GM23338 (cell line): Measurements from ENCODE around the gene POLQ. TPM values are rescaled to one million over a fixed set of nuclear protein-coding genes. Genes with fewer than 3 reads are reported as not detected.
A peak's percentile ranks its signal among the peaks of the same experiment; 100 is the strongest.

Source experiments
- ATAC-seq: fragments of 200-7000 bp; cut with Tn5 transposase; 3 replicates; pipeline ENCODE4 v1.9.1; 2020
- DNase-seq: peaks from one replicate; pipeline ENCODE4 v3.0.0-alpha.2; 2015; ENCODE audit warnings: low spot score
- H2AFZ ChIP-seq: fragments of 200-600 bp; sonication (generic); 2 replicates; pipeline ENCODE4 v1.8.0; 2016; ENCODE audit warnings: antibody characterized with exemption, mild to moderate bottlenecking, moderate library complexity
- H3F3A ChIP-seq: fragments of 200-600 bp; sonication (generic); replicated peaks from 2 replicates; pipeline ENCODE4 v1.8.0; 2017; ENCODE audit warnings: antibody characterized with exemption, mixed run types, low read depth
- H3K27ac ChIP-seq: fragments of 200-600 bp; sonication (generic); 2 replicates; pipeline ENCODE4 v1.6.1; 2016; ENCODE audit warnings: low read depth
- H3K27me3 ChIP-seq: fragments of 200-600 bp; sonication (generic); 2 replicates; pipeline ENCODE4 v1.8.0; 2016; ENCODE audit warnings: mild to moderate bottlenecking, mixed run types, moderate library complexity; ENCODE audit not compliant: insufficient read depth
- H3K36me3 ChIP-seq: fragments of 200-600 bp; sonication (generic); 2 replicates; pipeline ENCODE4 v1.8.0; 2016; ENCODE audit warnings: mild to moderate bottlenecking; ENCODE audit not compliant: insufficient read depth
- H3K4me1 ChIP-seq: fragments of 200-600 bp; sonication (generic); 2 replicates; pipeline ENCODE4 v1.8.0; 2016; ENCODE audit warnings: mild to moderate bottlenecking, moderate library complexity; ENCODE audit not compliant: insufficient read depth
- H3K4me2 ChIP-seq: fragments of 200-600 bp; sonication (generic); 2 replicates; pipeline ENCODE4 v1.7.1; 2017; ENCODE audit warnings: mixed run types
- H3K4me3 ChIP-seq: fragments of 200-600 bp; sonication (generic); 2 replicates; pipeline ENCODE4 v1.6.1; 2016; ENCODE audit warnings: mixed run types
- H3K79me2 ChIP-seq: fragments of 200-600 bp; sonication (generic); replicated peaks from 2 replicates; pipeline ENCODE4 v1.8.0; 2017; ENCODE audit warnings: mild to moderate bottlenecking; ENCODE audit not compliant: insufficient read depth
- H3K9me2 ChIP-seq: fragments of 200-600 bp; sonication (generic); 2 replicates; pipeline ENCODE4 v1.8.0; 2017; ENCODE audit not compliant: insufficient read depth
- H4K20me1 ChIP-seq: fragments of 200-600 bp; sonication (generic); replicated peaks from 2 replicates; pipeline ENCODE4 v1.8.0; 2017; ENCODE audit warnings: mild to moderate bottlenecking; ENCODE audit not compliant: insufficient read depth
- H3K27ac Mint-ChIP-seq: 2 replicates; pipeline ENCODE4 v1.8.0; 2020; ENCODE audit warnings: inconsistent platforms, mild to moderate bottlenecking, moderate library complexity, mixed read lengths
- H3K27me3 Mint-ChIP-seq: 3 replicates; pipeline ENCODE4 v1.8.0; 2022; ENCODE audit warnings: low read depth, mild to moderate bottlenecking, moderate library complexity, mixed read lengths, inconsistent platforms; ENCODE audit not compliant: insufficient read depth, poor library complexity
- H3K36me3 Mint-ChIP-seq: 3 replicates; pipeline ENCODE4 v1.8.0; 2021; ENCODE audit warnings: low read depth, mild to moderate bottlenecking, inconsistent platforms, moderate library complexity, mixed read lengths
- H3K4me1 Mint-ChIP-seq: 3 replicates; pipeline ENCODE4 v1.8.0; 2020; ENCODE audit warnings: mild to moderate bottlenecking, inconsistent platforms, mixed read lengths
- H3K4me3 Mint-ChIP-seq: 3 replicates; pipeline ENCODE4 v1.8.0; 2021; ENCODE audit warnings: moderate library complexity, mild to moderate bottlenecking, inconsistent platforms, mixed read lengths
- H3K9me3 Mint-ChIP-seq: 3 replicates; pipeline ENCODE4 v1.8.0; 2020; ENCODE audit warnings: moderate library complexity, mild to moderate bottlenecking, inconsistent platforms, mixed read lengths
- JUNB ChIP-seq: IDR thresholded peaks from one replicate; pipeline ENCODE4 v1.6.1; 2016; ENCODE audit warnings: antibody characterized with exemption; ENCODE audit not compliant: unreplicated experiment
- NANOG ChIP-seq: IDR thresholded peaks from 2 replicates; pipeline ENCODE4 v1.6.1; 2016; ENCODE audit warnings: antibody characterized with exemption, borderline replicate concordance
- STAT1 ChIP-seq: IDR thresholded peaks from one replicate; pipeline ENCODE4 v1.6.1; 2016; ENCODE audit warnings: antibody characterized with exemption; ENCODE audit not compliant: unreplicated experiment
- ZNF331 ChIP-seq: fragments of 250-450 bp; sonication (Bioruptor Pico); IDR thresholded peaks from 2 replicates; pipeline ENCODE4 v1.5.0; 2020; ENCODE audit warnings: low read depth, mild to moderate bottlenecking, moderate library complexity
- polyA plus RNA-seq: library from polyadenylated mRNA; unstranded; fragments of >200 nt; fragmentation: Nextera tagmentation; extraction: Ambion mirVana; gene quantifications from 2 replicates; pipeline ENCODE4 v1.2.1, GENCODE V29; 2016
- total RNA-seq: library from RNA; depleted of rRNA; stranded (reverse); fragments of >200 nt; shearing (Covaris generic); gene quantifications from 2 replicates; pipeline ENCODE4 v1.2.3, GENCODE V29; 2014
- TF ChIP-seq, protein P1 (sequence below): fragments of 250-450 bp; sonication (Bioruptor Pico); IDR thresholded peaks from 2 replicates; pipeline ENCODE4 v1.5.0; 2020; ENCODE audit warnings: mild to moderate bottlenecking, moderate library complexity
- TF ChIP-seq, protein P2 (sequence below): IDR thresholded peaks from one replicate; pipeline ENCODE4 v1.6.1; 2018; ENCODE audit warnings: antibody characterized with exemption; ENCODE audit not compliant: unreplicated experiment

Gene POLQ
- total and polyA plus RNA-seq, 2 experiments from 2014 or later, result 6.9 to 20.6 TPM

DNA sequence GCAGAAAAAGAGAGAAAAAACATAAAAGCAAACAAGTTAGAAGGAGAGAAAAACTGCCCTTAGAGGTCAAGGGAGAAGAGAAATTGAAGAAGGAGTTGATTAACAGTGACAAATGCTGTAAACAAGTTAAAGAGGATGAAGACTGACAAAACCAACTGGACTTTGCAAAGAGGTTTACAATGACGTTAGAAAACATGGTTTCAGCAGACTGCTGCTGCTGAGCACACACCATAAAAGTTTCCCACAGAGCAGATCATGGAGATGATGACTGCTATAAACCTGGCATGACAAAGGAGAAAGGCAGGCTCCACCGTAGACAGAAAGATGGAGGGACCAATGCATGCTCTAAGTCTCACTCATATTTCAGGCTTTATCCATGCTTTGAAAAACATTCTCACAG, 78.7 kb downstream of the POLQ start:
- H3K79me2 ChIP-seq, result no peaks in the 10 kb centered on the region
- ATAC-seq (no peak), DNase-seq (no peak)
- H3K27ac ChIP-seq, result 0 out of 2 replicates have a peak overlapping the region, but pooled peaks have one; percentile 17
- no peak overlapping the region for H3K4me3 ChIP-seq
- H2AFZ ChIP-seq, result no peak overlapping the region
- no peaks in the 10 kb centered on the region for H3K4me1 ChIP-seq
- no peaks in the 10 kb centered on the region; the same call in 1 of the 2 replicates for H4K20me1 ChIP-seq
- Mint-ChIP-seq H3K4me1 (no peaks in the 10 kb centered on the region), H3K27me3 (no peaks in the 10 kb centered on the region), H3K4me3 (no peak overlapping the region), H3K36me3 (peaks cover 57% of the 10 kb centered on the region), H3K9me3 (no peaks in the 10 kb centered on the region), H3K27ac (peak overlapping the region; percentile 14; the same call in 1 of the 2 replicates)
- TF ChIP-seq ZNF331, result no peak
- no peak for TF ChIP-seq JUNB
- no peak for TF ChIP-seq NANOG
- TF ChIP-seq, protein P1, sequence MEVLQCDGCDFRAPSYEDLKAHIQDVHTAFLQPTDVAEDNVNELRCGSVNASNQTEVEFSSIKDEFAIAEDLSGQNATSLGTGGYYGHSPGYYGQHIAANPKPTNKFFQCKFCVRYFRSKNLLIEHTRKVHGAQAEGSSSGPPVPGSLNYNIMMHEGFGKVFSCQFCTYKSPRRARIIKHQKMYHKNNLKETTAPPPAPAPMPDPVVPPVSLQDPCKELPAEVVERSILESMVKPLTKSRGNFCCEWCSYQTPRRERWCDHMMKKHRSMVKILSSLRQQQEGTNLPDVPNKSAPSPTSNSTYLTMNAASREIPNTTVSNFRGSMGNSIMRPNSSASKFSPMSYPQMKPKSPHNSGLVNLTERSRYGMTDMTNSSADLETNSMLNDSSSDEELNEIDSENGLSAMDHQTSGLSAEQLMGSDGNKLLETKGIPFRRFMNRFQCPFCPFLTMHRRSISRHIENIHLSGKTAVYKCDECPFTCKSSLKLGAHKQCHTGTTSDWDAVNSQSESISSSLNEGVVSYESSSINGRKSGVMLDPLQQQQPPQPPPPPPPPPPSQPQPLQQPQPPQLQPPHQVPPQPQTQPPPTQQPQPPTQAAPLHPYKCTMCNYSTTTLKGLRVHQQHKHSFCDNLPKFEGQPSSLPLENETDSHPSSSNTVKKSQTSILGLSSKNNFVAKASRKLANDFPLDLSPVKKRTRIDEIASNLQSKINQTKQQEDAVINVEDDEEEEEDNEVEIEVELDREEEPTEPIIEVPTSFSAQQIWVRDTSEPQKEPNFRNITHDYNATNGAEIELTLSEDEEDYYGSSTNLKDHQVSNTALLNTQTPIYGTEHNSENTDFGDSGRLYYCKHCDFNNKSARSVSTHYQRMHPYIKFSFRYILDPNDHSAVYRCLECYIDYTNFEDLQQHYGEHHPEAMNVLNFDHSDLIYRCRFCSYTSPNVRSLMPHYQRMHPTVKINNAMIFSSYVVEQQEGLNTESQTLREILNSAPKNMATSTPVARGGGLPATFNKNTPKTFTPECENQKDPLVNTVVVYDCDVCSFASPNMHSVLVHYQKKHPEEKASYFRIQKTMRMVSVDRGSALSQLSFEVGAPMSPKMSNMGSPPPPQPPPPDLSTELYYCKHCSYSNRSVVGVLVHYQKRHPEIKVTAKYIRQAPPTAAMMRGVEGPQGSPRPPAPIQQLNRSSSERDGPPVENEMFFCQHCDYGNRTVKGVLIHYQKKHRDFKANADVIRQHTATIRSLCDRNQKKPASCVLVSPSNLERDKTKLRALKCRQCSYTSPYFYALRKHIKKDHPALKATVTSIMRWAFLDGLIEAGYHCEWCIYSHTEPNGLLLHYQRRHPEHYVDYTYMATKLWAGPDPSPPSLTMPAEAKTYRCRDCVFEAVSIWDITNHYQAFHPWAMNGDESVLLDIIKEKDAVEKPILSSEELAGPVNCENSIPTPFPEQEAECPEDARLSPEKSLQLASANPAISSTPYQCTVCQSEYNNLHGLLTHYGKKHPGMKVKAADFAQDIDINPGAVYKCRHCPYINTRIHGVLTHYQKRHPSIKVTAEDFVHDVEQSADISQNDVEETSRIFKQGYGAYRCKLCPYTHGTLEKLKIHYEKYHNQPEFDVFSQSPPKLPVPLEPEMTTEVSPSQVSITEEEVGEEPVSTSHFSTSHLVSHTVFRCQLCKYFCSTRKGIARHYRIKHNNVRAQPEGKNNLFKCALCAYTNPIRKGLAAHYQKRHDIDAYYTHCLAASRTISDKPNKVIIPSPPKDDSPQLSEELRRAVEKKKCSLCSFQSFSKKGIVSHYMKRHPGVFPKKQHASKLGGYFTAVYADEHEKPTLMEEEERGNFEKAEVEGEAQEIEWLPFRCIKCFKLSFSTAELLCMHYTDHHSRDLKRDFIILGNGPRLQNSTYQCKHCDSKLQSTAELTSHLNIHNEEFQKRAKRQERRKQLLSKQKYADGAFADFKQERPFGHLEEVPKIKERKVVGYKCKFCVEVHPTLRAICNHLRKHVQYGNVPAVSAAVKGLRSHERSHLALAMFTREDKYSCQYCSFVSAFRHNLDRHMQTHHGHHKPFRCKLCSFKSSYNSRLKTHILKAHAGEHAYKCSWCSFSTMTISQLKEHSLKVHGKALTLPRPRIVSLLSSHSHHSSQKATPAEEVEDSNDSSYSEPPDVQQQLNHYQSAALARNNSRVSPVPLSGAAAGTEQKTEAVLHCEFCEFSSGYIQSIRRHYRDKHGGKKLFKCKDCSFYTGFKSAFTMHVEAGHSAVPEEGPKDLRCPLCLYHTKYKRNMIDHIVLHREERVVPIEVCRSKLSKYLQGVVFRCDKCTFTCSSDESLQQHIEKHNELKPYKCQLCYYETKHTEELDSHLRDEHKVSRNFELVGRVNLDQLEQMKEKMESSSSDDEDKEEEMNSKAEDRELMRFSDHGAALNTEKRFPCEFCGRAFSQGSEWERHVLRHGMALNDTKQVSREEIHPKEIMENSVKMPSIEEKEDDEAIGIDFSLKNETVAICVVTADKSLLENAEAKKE (CRISPR knock-in tag), result no peak
- TF ChIP-seq, protein P2, sequence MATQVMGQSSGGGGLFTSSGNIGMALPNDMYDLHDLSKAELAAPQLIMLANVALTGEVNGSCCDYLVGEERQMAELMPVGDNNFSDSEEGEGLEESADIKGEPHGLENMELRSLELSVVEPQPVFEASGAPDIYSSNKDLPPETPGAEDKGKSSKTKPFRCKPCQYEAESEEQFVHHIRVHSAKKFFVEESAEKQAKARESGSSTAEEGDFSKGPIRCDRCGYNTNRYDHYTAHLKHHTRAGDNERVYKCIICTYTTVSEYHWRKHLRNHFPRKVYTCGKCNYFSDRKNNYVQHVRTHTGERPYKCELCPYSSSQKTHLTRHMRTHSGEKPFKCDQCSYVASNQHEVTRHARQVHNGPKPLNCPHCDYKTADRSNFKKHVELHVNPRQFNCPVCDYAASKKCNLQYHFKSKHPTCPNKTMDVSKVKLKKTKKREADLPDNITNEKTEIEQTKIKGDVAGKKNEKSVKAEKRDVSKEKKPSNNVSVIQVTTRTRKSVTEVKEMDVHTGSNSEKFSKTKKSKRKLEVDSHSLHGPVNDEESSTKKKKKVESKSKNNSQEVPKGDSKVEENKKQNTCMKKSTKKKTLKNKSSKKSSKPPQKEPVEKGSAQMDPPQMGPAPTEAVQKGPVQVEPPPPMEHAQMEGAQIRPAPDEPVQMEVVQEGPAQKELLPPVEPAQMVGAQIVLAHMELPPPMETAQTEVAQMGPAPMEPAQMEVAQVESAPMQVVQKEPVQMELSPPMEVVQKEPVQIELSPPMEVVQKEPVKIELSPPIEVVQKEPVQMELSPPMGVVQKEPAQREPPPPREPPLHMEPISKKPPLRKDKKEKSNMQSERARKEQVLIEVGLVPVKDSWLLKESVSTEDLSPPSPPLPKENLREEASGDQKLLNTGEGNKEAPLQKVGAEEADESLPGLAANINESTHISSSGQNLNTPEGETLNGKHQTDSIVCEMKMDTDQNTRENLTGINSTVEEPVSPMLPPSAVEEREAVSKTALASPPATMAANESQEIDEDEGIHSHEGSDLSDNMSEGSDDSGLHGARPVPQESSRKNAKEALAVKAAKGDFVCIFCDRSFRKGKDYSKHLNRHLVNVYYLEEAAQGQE, result no peak
- TF ChIP-seq STAT1, result no peak
- no peaks in the 10 kb centered on the region for H3K9me2 ChIP-seq
- no peak overlapping the region for H3K4me2 ChIP-seq
- no peaks in the 10 kb centered on the region for H3K27me3 ChIP-seq
- H3K36me3 ChIP-seq, result peaks cover 21% of the 10 kb centered on the region
- no peaks in the 10 kb centered on the region for H3F3A ChIP-seq
